Gastrocnemius medialis (tissue), 4 donors: ENCODE measurements around the gene MORN1.

Source experiments
- CTCF ChIP-seq, 5 experiments: fragments of 450-650 bp in 3 of 5; fragments of 200-600 bp in 2 of 5; sonication (generic) in 2 of 5; IDR thresholded peaks in 4 of 5; conservative IDR thresholded peaks in 1 of 5; 1 replicate in 4 of 5; 2 replicates in 1 of 5; pipeline ENCODE4 v1.5.1; 2016 to 2019; ENCODE audit warnings: antibody characterized with exemption in 5 of 5, mild to moderate bottlenecking in 3 of 5, moderate library complexity in 3 of 5
- POLR2A ChIP-seq, 2 donors: fragments of 450-650 bp; IDR thresholded peaks; one replicate each; pipeline ENCODE4 v1.6.1; 2017; ENCODE audit warnings: antibody characterized with exemption in 2 of 2, mild to moderate bottlenecking in 2 of 2, moderate library complexity in 2 of 2

DNA sequence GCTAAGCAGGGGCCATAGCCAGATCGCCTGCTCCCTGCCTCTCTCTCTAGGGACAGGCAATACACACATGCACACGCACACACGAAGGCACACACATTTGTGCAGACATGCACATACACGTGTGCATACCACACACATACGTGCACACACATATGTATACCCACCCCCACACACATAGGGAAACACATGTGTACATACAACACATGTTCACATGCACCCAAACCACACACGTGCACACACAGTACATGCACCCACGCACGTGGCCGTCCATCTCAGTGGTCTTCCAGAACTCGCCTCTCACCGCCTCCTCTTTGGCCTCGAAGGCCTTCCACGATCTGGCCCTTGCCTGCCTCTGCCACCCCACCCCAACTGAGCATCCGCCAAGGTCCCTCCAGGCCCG, 46.3 kb upstream of the MORN1 start:
- TF ChIP-seq POLR2A (IDR thresholded peaks at IDR 0.05) (no peak), CTCF (IDR thresholded peaks at IDR 0.05 in 4 of 5, conservative IDR thresholded peaks at IDR 0.05 in 1 of 5) (no peak)
